ENCODE results near the gene TLCD1. TPM values are rescaled to one million over a fixed set of nuclear protein-coding genes. Genes with fewer than 3 reads are reported as not detected.

TLCD1 gene
- polyA plus RNA-seq (2012; ENCODE audit: insufficient read depth, insufficient read length, low read depth) = 2.0 TPM

- DNase-seq = peak; percentile 73
- peak within 1 kb of the TSS; percentile 67 for H3K4me3 ChIP-seq (ENCODE audit: low read depth, low read length)
- peaks cover 3% of the 10 kb centered on the region; the same call in 1 of the 2 replicates for H3K4me1 ChIP-seq
- TF ChIP-seq, protein P1, sequence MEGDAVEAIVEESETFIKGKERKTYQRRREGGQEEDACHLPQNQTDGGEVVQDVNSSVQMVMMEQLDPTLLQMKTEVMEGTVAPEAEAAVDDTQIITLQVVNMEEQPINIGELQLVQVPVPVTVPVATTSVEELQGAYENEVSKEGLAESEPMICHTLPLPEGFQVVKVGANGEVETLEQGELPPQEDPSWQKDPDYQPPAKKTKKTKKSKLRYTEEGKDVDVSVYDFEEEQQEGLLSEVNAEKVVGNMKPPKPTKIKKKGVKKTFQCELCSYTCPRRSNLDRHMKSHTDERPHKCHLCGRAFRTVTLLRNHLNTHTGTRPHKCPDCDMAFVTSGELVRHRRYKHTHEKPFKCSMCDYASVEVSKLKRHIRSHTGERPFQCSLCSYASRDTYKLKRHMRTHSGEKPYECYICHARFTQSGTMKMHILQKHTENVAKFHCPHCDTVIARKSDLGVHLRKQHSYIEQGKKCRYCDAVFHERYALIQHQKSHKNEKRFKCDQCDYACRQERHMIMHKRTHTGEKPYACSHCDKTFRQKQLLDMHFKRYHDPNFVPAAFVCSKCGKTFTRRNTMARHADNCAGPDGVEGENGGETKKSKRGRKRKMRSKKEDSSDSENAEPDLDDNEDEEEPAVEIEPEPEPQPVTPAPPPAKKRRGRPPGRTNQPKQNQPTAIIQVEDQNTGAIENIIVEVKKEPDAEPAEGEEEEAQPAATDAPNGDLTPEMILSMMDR (IDR thresholded peaks at IDR 0.05; ENCODE audit: low read depth, low read length) = no peak
- H3K9me3 ChIP-seq = no peaks in the 10 kb centered on the region
- peaks cover 39% of the 10 kb centered on the region for H3K36me3 ChIP-seq
- H3K27me3 ChIP-seq = no peaks in the 10 kb centered on the region
These were observed at the start of gene TLCD1 for GRCh38 chr17:28726226-28726626. TSS of gene TLCD1 (minus strand) at chr17:28726233. CDS start at chr17:28726097, 136 bp downstream.

- Histone ChIP-seq H3K9me3 (no peaks in the 10 kb centered on the region), H3K27me3 (no peaks in the 10 kb centered on the region), H3K36me3 (no peaks in the 10 kb centered on the region), H3K4me1 (no peaks in the 10 kb centered on the region), H3K4me3 (ENCODE audit: low read depth, low read length) (no peak overlapping the region)
- TF ChIP-seq, protein P1 (IDR thresholded peaks at IDR 0.05; ENCODE audit: low read depth, low read length) = no peak
- no peak for DNase-seq
These were observed 48.2 kb upstream of the TLCD1 start for GRCh38 chr17:28774206-28774605.

DNA sequence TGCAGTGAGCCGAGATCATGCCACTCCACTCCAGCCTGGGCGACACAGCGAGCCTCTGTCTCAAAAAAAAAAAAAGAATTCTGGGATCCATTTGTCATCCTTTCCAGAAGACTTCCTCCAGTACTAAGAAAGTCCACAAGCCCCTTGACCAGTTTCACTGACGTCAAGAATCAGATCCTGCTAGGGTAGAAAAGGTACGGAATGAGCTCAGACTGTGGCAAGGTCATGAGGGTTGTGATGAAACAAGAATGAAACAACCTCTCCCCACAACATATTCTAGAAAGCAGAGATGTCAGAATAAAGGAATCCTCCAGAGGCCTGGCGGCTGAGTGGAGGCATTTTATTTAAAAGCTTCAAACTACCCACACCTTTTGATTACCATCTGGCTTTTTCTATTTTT lies 47.7 kb upstream of the TLCD1 start:
- no peaks in the 10 kb centered on the region for H3K27me3 ChIP-seq
- DNase-seq = no peak
- H3K36me3 ChIP-seq = no peaks in the 10 kb centered on the region
- no peaks in the 10 kb centered on the region for H3K9me3 ChIP-seq
- TF ChIP-seq, protein P1 (IDR thresholded peaks at IDR 0.05; ENCODE audit: low read depth, low read length) = no peak
- H3K4me3 ChIP-seq (ENCODE audit: low read depth, low read length) = no peak overlapping the region
- H3K4me1 ChIP-seq = no peaks in the 10 kb centered on the region

DNA sequence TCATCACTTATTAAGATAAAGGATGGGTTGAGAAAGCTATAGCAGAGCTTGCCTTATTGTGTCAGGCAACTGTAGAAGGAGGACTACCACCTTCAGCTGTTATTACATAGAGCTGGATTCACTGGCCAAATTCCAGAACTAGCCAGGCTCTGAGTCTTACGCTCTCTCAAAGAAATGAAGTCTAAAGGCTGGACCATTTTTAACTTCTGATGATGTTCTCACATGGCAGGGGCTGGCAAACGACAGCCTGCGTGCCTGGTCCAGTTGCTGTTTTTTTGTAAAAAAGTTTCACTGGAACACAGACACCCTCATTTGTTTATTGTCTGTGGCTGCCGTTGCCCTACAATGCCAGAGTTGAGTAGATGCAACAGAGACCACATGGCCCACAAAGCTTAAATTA lies 39.0 kb upstream of the TLCD1 start:
- no peaks in the 10 kb centered on the region for H3K9me3 ChIP-seq
- H3K36me3 ChIP-seq = peaks cover 3% of the 10 kb centered on the region
- H3K4me1 ChIP-seq = no peaks in the 10 kb centered on the region
- H3K4me3 ChIP-seq (ENCODE audit: low read depth, low read length) = no peak overlapping the region
- H3K27me3 ChIP-seq = no peaks in the 10 kb centered on the region
- TF ChIP-seq, protein P1 (IDR thresholded peaks at IDR 0.05; ENCODE audit: low read depth, low read length) = no peak
- DNase-seq = no peak

DNA sequence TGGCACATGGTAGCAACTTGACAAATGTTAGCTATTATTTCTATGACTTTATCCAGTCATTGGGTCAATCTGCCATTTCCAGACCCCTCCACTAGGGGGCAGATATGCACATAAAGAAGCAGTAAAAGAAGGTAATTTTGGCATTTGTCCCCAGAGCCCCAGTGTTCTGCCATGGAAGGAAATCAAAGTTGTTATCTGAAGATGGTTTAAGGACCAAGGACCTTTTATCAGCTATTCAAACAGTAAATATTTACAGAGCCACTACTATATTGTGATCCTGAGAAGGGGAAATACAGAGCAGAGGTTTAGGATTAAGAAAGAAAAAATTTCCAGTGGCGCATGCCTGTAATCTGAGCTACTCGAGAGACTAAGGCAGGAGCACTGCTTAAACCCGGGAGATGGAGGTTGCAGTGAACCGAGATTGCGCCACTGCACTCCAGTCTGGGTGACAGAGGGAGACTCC lies 37.8 kb upstream of the TLCD1 start:
- peak; percentile 62 for DNase-seq
- peaks cover 6% of the 10 kb centered on the region for H3K36me3 ChIP-seq
- TF ChIP-seq, protein P1 (IDR thresholded peaks at IDR 0.05; ENCODE audit: low read depth, low read length) = peak; percentile 72
- no peaks in the 10 kb centered on the region for H3K27me3 ChIP-seq
- H3K9me3 ChIP-seq = no peaks in the 10 kb centered on the region
- no peak overlapping the region for H3K4me3 ChIP-seq (ENCODE audit: low read depth, low read length)
- H3K4me1 ChIP-seq = no peaks in the 10 kb centered on the region

GRCh38 chr17:28763137-28763799 lies 37.2 kb upstream of the TLCD1 start:
- H3K36me3 ChIP-seq = peaks cover 9% of the 10 kb centered on the region
- DNase-seq = no peak
- no peaks in the 10 kb centered on the region for H3K4me1 ChIP-seq
- TF ChIP-seq, protein P1 (IDR thresholded peaks at IDR 0.05; ENCODE audit: low read depth, low read length) = no peak
- H3K9me3 ChIP-seq = no peaks in the 10 kb centered on the region
- no peaks in the 10 kb centered on the region for H3K27me3 ChIP-seq
- no peak overlapping the region for H3K4me3 ChIP-seq (ENCODE audit: low read depth, low read length)

All from BE2C (cell line).